ENCODE measurements around the gene TIMP2. TPM values are rescaled to one million over a fixed set of nuclear protein-coding genes. Genes with fewer than 3 reads are reported as not detected.

The TIMP2 gene
- total and polyA plus RNA-seq, 2 of the 8 experiments (the other 6 are each of a cell fraction or from before 2014, with no cell fraction given), result 18.2 to 43.3 TPM

GRCh38 chr17:78839235-78839761, 85.9 kb downstream of the TIMP2 start:
- ChIA-PET CTCF (ENCODE audit: partially characterized antibody) (no interaction called here), POLR2A (ENCODE audit: partially characterized antibody) (interaction anchor here (0.6 to 1.4 kb wide), 2 partner anchors 20 to 27 kb away, joined by 3 to 5 read pairs; no protein-coding TSS in a partner anchor)
- H2BK15ac ChIP-seq (ENCODE audit: low read length), result no peak overlapping the region
- H2BK12ac ChIP-seq (ENCODE audit: low read depth, low read length), result no peak overlapping the region
- no peak for DNase-seq (ENCODE audit: low read depth in 1 of 2, low spot score in 2 of 2)
- no peak overlapping the region for H3K14ac ChIP-seq (ENCODE audit: insufficient read length)
- no peak overlapping the region for H2AFZ ChIP-seq (ENCODE audit: low read length)
- peaks cover 19 to 37% (median 31%) of the 10 kb centered on the region in 4 experiments for H3K36me3 ChIP-seq (ENCODE audit: control insufficient read depth in 2 of 4, insufficient read depth in 4 of 4, low read length in 3 of 4)
- no peak overlapping the region for H4K5ac ChIP-seq (ENCODE audit: insufficient read length, low read depth, low read length)
- peak overlapping the region; percentile 68 to 93 (median 86) for H3K4me3 ChIP-seq (ENCODE audit: extremely low read depth in 1 of 4, insufficient read depth in 2 of 4, low read depth in 3 of 4, low read length in 4 of 4)
- no peak overlapping the region for H3K18ac ChIP-seq (ENCODE audit: extremely low read depth, low read length)
- no peak overlapping the region for H2BK20ac ChIP-seq (ENCODE audit: low read length)
- peaks cover 5% of the 10 kb centered on the region for H3K79me1 ChIP-seq (ENCODE audit: low read depth, low read length)
- H3K79me2 ChIP-seq (ENCODE audit: control insufficient read depth in 1 of 2, insufficient read depth in 2 of 2, low read length in 2 of 2), result peaks cover 18 to 28% of the 10 kb centered on the region in 2 experiments
- no peak overlapping the region for H3K4ac ChIP-seq (replicated peaks; ENCODE audit: insufficient read length, low read depth, low read length)
- peaks cover 7 to 23% of the 10 kb centered on the region in 2 experiments for H4K20me1 ChIP-seq (replicated peaks in 1 of 2; ENCODE audit: control insufficient read depth in 1 of 2, insufficient read depth in 2 of 2, low read length in 2 of 2)
- no peak overlapping the region for H2BK5ac ChIP-seq (ENCODE audit: low read depth, low read length)
- H4K8ac ChIP-seq (ENCODE audit: extremely low read depth, insufficient read depth, low read length), result no peak overlapping the region
- no peak overlapping the region for H3K23ac ChIP-seq (ENCODE audit: insufficient read length)
- H2BK120ac ChIP-seq (replicated peaks; ENCODE audit: low read depth, low read length), result no peak overlapping the region
- peaks cover 2 to 12% (median 5%) of the 10 kb centered on the region in 4 experiments for H3K4me1 ChIP-seq (replicated peaks in 1 of 4; ENCODE audit: control insufficient read depth in 3 of 4, insufficient read depth in 4 of 4, low read length in 3 of 4)
- FAIRE-seq, result no peak
- peak overlapping the region; percentile 84 to 99 for H3K4me2 ChIP-seq (ENCODE audit: insufficient read depth in 1 of 2, low read depth in 2 of 2, low read length in 2 of 2)
- no peak for TF ChIP-seq ZNF274 (IDR thresholded peaks at IDR 0.05; ENCODE audit: borderline replicate concordance, extremely low read depth, low read length)
- H2AK5ac ChIP-seq (ENCODE audit: low read depth, low read length), result peak overlapping the region; percentile 77; the same call in 1 of the 2 replicates
- H3K27ac ChIP-seq (ENCODE audit: low read depth, low read length), result no peak overlapping the region; the same call in 1 of the 2 replicates
- peaks cover 3% of the 10 kb centered on the region for H3K23me2 ChIP-seq (ENCODE audit: low read depth, low read length)
- no peaks in the 10 kb centered on the region for H3K27me3 ChIP-seq (replicated peaks in 1 of 4; ENCODE audit: control insufficient read depth in 3 of 4, extremely low read depth in 1 of 4, insufficient read depth in 3 of 4, low read length in 3 of 4)
- no peaks in the 10 kb centered on the region for H3K9me3 ChIP-seq (ENCODE audit: insufficient read depth in 2 of 2, low read depth in 1 of 2, low read length in 1 of 2)
- peak overlapping the region; percentile 82 to 98 (median 88) for H3K9ac ChIP-seq (replicated peaks in 1 of 4; ENCODE audit: extremely low read depth in 1 of 4, low read depth in 3 of 4, low read length in 3 of 4)
- 39% methylated on average over 11 of the region's 11 CpGs; no CpG with 5 or more reads in 1 of the 2 experiments for WGBS, 2 experiments (ENCODE audit: extremely low coverage in 1 of 2, insufficient coverage in 1 of 2, insufficient read length in 1 of 2, insufficient replicate concordance in 2 of 2, low coverage in 1 of 2, low lambda C conversion rate in 2 of 2, missing lambda C conversion rate in 1 of 2)
- H4K91ac ChIP-seq (replicated peaks; ENCODE audit: insufficient read length, low read length), result no peak overlapping the region
- H3K56ac ChIP-seq (replicated peaks; ENCODE audit: insufficient read length, low read depth, low read length), result peak overlapping the region; percentile 51

Measured in H1 (cell line).